ENCODE measurements around the gene GJD2.

- TF ChIP-seq CTCF (IDR thresholded peaks at IDR 0.05) (no peak), POLR2AphosphoS5 (IDR thresholded peaks at IDR 0.05) (no peak)
These were observed 28.6 kb upstream of the GJD2 start for GRCh38 chr15:34783431-34783830.

Data from upper lobe of left lung (tissue), 4 donors.